Colonic mucosa (tissue), 4 donors: ENCODE measurements around the gene FOXP4. TPM values are rescaled to one million over a fixed set of nuclear protein-coding genes. Genes with fewer than 3 reads are reported as not detected.
A peak's percentile ranks its signal among the peaks of the same experiment; 100 is the strongest.

Source experiments
- DNase-seq: peaks from one replicate; pipeline ENCODE4 v3.0.0-alpha.2; 2020
- H3K27ac ChIP-seq: fragments of 200-600 bp; one replicate; pipeline ENCODE4 v1.8.0; 2021
- H3K27me3 ChIP-seq: fragments of 200-600 bp; one replicate; pipeline ENCODE4 v1.8.0; 2021
- H3K36me3 ChIP-seq: fragments of 200-600 bp; one replicate; pipeline ENCODE4 v1.8.0; 2021
- H3K4me1 ChIP-seq: fragments of 200-600 bp; one replicate; pipeline ENCODE4 v1.8.0; 2021; ENCODE audit warnings: mild to moderate bottlenecking
- H3K4me3 ChIP-seq: fragments of 200-600 bp; one replicate; pipeline ENCODE4 v1.8.0; 2021
- H3K9ac ChIP-seq, 2 donors: one replicate each; pipeline ENCODE4 v1.7.0; 2013; ENCODE audit warnings: control low read depth in 2 of 2, low read depth in 2 of 2, low read length in 2 of 2
- H3K9me3 ChIP-seq: fragments of 200-600 bp; one replicate; pipeline ENCODE4 v1.8.0; 2021
- CTCF ChIP-seq: fragments of 200-600 bp; IDR thresholded peaks from one replicate; pipeline ENCODE4 v1.8.0; 2022; ENCODE audit warnings: antibody characterized with exemption, mild to moderate bottlenecking
- intact Hi-C: fragments of 100-400 bp; cut with DNase I; formaldehyde crosslinking; loops from one replicate; pipeline ENCODE4 v1.14.1; 2022
- total RNA-seq, 2 donors: library from RNA; stranded (reverse); fragmentation: NEBNext Ultra II Directional in 1 of 2; extraction: Animal tissue kit (Norgen Biotek cat#: 25700) in 1 of 2; gene quantifications; one replicate each; pipeline ENCODE4 v1.2.1, GENCODE V29; 2021
- donor health status: healthy.
- donor health status: DM: no; HTN: no; CAD: no.
- donor health status: DM: no; HTN: no; CAD: no.

FOXP4 gene
- total RNA-seq, 2 donors from 2014 or later: 33.6 to 50.4 TPM

GRCh38 chr6:41523915-41524633 is 22.1 kb upstream of the FOXP4 start:
- no peaks in the 10 kb centered on the region for H3K27me3 ChIP-seq
- DNase-seq: no peak
- no peaks in the 10 kb centered on the region for H3K36me3 ChIP-seq
- intact Hi-C loops: no loop called here
- no peak for TF ChIP-seq CTCF
- H3K9ac ChIP-seq: no peak overlapping the region
- H3K4me3 ChIP-seq: no peak overlapping the region
- H3K4me1 ChIP-seq: peaks cover 7% of the 10 kb centered on the region
- H3K9me3 ChIP-seq: no peaks in the 10 kb centered on the region
- H3K27ac ChIP-seq: no peak overlapping the region

- Histone ChIP-seq H3K36me3 (no peaks in the 10 kb centered on the region), H3K27me3 (no peaks in the 10 kb centered on the region), H3K9ac (no peak overlapping the region), H3K27ac (no peak overlapping the region), H3K9me3 (no peaks in the 10 kb centered on the region), H3K4me3 (no peak overlapping the region), H3K4me1 (peaks cover 4% of the 10 kb centered on the region)
- TF ChIP-seq CTCF: no peak
- intact Hi-C loops: no loop called here
- DNase-seq: no peak
Measured at GRCh38 chr6:41524634-41525011, 21.6 kb upstream of the FOXP4 start.

- peak; percentile 65 for DNase-seq
- no peaks in the 10 kb centered on the region for H3K27me3 ChIP-seq
- no peaks in the 10 kb centered on the region for H3K36me3 ChIP-seq
- no peak overlapping the region for H3K4me3 ChIP-seq
- H3K9ac ChIP-seq: peak overlapping the region in 1 of 2 donors; percentile 55
- intact Hi-C loops: no loop called here
- peaks cover 4% of the 10 kb centered on the region for H3K4me1 ChIP-seq
- no peak overlapping the region for H3K27ac ChIP-seq
- TF ChIP-seq CTCF: no peak
- H3K9me3 ChIP-seq: no peaks in the 10 kb centered on the region
Measured at GRCh38 chr6:41527721-41528408, 18.3 kb upstream of the FOXP4 start.

GRCh38 chr6:41528409-41528963 is 17.7 kb upstream of the FOXP4 start:
- H3K9ac ChIP-seq: peak overlapping the region in 1 of 2 donors; percentile 55
- no peaks in the 10 kb centered on the region for H3K27me3 ChIP-seq
- H3K4me3 ChIP-seq: no peak overlapping the region

DNA sequence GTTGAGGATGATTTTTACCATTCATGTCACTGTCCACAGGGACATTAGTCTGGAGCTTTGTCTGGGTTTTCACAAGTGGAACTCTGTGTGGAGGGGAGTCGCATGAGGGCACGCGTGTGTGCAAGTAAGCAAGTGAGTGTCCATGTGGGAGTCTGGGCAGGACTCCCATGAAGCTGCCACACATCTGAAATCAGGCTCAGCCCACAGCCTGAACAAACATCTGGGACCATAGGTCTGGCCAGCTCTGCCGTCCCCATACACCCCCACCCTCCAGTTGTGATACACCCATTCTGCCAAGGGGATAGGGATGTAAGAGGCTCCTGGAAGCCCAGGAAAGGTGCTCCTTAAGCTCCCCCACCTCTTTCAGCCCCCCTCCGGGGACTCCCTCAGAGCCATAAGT is 17.1 kb upstream of the FOXP4 start:
- TF ChIP-seq CTCF: no peak
- Histone ChIP-seq H3K9ac (no peak overlapping the region), H3K4me3 (no peak overlapping the region), H3K36me3 (no peaks in the 10 kb centered on the region), H3K27me3 (no peaks in the 10 kb centered on the region), H3K9me3 (no peaks in the 10 kb centered on the region), H3K4me1 (peaks cover 4% of the 10 kb centered on the region), H3K27ac (no peak overlapping the region)
- intact Hi-C loops: no loop called here
- no peak for DNase-seq

More at GRCh38 chr6:41528409-41528963, 17.7 kb upstream of the FOXP4 start:
- no peak overlapping the region for H3K27ac ChIP-seq
- H3K4me1 ChIP-seq: peaks cover 4% of the 10 kb centered on the region
- TF ChIP-seq CTCF: no peak
- H3K36me3 ChIP-seq: no peaks in the 10 kb centered on the region
- H3K9me3 ChIP-seq: no peaks in the 10 kb centered on the region
- intact Hi-C loops: no loop called here
- no peak for DNase-seq
